CD4-positive, alpha-beta T cell treated with Interleukin-4 for 4 hours (primary cell): ENCODE data around the gene ALKBH6.

ENCODE experiments used
- DNase-seq: peaks from one replicate; pipeline ENCODE4 v3.0.0-alpha.2; 2020

The ALKBH6 gene

GRCh38 chr19:36030264-36031148 is 16.5 kb upstream of the ALKBH6 start:
- no peak for DNase-seq

- DNase-seq = no peak
These were observed 14.5 kb upstream of the ALKBH6 start for GRCh38 chr19:36028313-36029041.

GRCh38 chr19:36027696-36028095 is 13.7 kb upstream of the ALKBH6 start:
- no peak for DNase-seq

GRCh38 chr19:36026091-36026876 is 12.3 kb upstream of the ALKBH6 start:
- no peak for DNase-seq

GRCh38 chr19:36025541-36025940 is 11.5 kb upstream of the ALKBH6 start:
- DNase-seq = no peak

- no peak for DNase-seq
These were observed 9.4 kb upstream of the ALKBH6 start for GRCh38 chr19:36023432-36023831.

GRCh38 chr19:36019061-36019670 is 5.2 kb upstream of the ALKBH6 start:
- no peak for DNase-seq

- no peak for DNase-seq
These were observed 567 bp downstream of the ALKBH6 start for GRCh38 chr19:36013280-36014011.

- DNase-seq = no peak
These were observed 3.6 kb downstream of the ALKBH6 start for GRCh38 chr19:36010402-36010801.

GRCh38 chr19:36009633-36010379 is 4.2 kb downstream of the ALKBH6 start:
- DNase-seq = no peak

GRCh38 chr19:36009220-36009619 is 4.8 kb downstream of the ALKBH6 start:
- peak; percentile 22 for DNase-seq

GRCh38 chr19:36008336-36008978 is 5.6 kb downstream of the ALKBH6 start, which contains the start of gene SYNE4:
SYNE4 (minus strand) TSS chr19:36008813; CDS start chr19:36008681, 132 bp downstream.
- DNase-seq = no peak

GRCh38 chr19:36006955-36007354 is 7.1 kb downstream of the ALKBH6 start:
- DNase-seq = no peak

GRCh38 chr19:36003284-36003683 is 10.7 kb downstream of the ALKBH6 start:
- DNase-seq = no peak

GRCh38 chr19:36001605-36002004 is 12.4 kb downstream of the ALKBH6 start:
- no peak for DNase-seq

GRCh38 chr19:35996777-35997176 is 17.2 kb downstream of the ALKBH6 start:
- no peak for DNase-seq

- peak; percentile 91 for DNase-seq
These were observed 18.7 kb downstream of the ALKBH6 start, which contains the start of gene SDHAF1 for GRCh38 chr19:35995048-35995993. SDHAF1 (plus strand) TSS chr19:35995188; CDS start chr19:35995275, 87 bp downstream.

GRCh38 chr19:35993923-35994598 is 20.0 kb downstream of the ALKBH6 start:
- DNase-seq = no peak
